Large intestine (tissue), 3 donors: ENCODE results near the gene TENM4. TPM values are rescaled to one million over a fixed set of nuclear protein-coding genes. Genes with fewer than 3 reads are reported as not detected.

Experiments
- DNase-seq, 2 donors: peaks; one replicate each; pipeline versions ENCODE4 v3.0.0 to v3.0.0-alpha.2; 2013
- H3K27ac ChIP-seq: one replicate; pipeline ENCODE4 v1.5.1; 2013; ENCODE audit warnings: low read length
- H3K27me3 ChIP-seq: 2 replicates; pipeline ENCODE4 v1.6.1; 2013; ENCODE audit warnings: low read length; ENCODE audit not compliant: control insufficient read depth, insufficient read depth
- H3K36me3 ChIP-seq: 2 replicates; pipeline ENCODE4 v1.6.1; 2013; ENCODE audit warnings: low read length; ENCODE audit not compliant: control insufficient read depth, insufficient read depth
- H3K4me1 ChIP-seq: one replicate; pipeline ENCODE4 v1.6.1; 2013; ENCODE audit warnings: low read length; ENCODE audit not compliant: control insufficient read depth, insufficient read depth
- H3K4me3 ChIP-seq: one replicate; pipeline ENCODE4 v1.5.1; 2013; ENCODE audit warnings: low read length
- H3K9me3 ChIP-seq: one replicate; pipeline ENCODE4 v1.6.1; 2013; ENCODE audit warnings: mild to moderate bottlenecking, low read depth, low read length, moderate library complexity; ENCODE audit not compliant: control insufficient read depth
- WGBS: methylation state at CpG from one replicate; pipeline ENCODE4 v1.1.5; 2013; ENCODE audit warnings: low lambda C conversion rate; ENCODE audit not compliant: insufficient coverage; 5-methylcytosine and 5-hydroxymethylcytosine counted together
- polyA plus RNA-seq: library from polyadenylated mRNA; unstranded; fragments of 120-200 nt; gene quantifications from one replicate; pipeline ENCODE4 v1.2.1, GENCODE V29; 2013

The TENM4 gene
- polyA plus RNA-seq, 1 donor, result 2.1 TPM

DNA sequence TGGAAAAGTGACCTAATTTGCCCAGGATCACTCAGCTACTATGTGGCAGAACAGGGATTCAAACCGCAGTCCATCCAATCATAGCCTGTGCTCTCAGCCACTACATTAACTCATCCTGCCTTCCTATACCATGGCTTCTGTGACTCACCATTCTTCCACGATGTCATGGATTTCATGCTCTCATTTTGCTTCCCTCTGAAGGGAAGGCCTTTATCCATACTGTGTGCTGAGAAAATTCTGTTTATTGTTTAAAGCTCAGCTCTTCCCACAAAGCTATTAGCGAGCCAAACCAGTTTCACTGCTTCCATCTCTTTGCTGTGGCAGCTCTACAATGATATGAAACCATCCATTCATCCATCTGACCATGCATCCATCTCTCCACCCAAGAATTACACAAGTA, 289.9 kb downstream of the TENM4 start:
- Histone ChIP-seq H3K27me3 (no peaks in the 10 kb centered on the region), H3K36me3 (no peaks in the 10 kb centered on the region), H3K4me1 (no peaks in the 10 kb centered on the region), H3K9me3 (no peaks in the 10 kb centered on the region), H3K4me3 (no peak overlapping the region), H3K27ac (no peak overlapping the region)
- no peak for DNase-seq
- 0% methylated on average over 1 of the region's 3 CpGs for WGBS

DNA sequence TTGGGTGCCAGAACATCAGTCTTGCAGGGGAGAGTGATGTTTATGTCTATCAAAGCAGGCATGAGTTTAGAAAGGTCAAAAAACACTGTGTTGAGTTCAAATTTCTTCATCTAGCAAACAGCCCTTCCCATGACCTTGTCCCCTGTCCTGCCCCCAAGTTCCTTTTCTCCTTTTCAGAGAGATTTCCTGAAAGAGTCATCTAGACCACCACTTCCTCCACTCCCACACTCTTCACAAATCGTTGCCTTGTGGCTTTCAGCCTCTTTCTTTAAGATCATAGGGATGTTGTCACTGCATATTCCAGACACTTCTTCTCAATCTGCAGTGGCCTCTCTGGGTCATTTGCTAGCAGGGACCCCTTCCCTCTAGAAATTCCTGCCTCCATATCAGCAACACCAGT, 290.5 kb downstream of the TENM4 start:
- H3K27me3 ChIP-seq, result no peaks in the 10 kb centered on the region
- no peak overlapping the region for H3K27ac ChIP-seq
- no peak overlapping the region for H3K4me3 ChIP-seq
- no peak for DNase-seq
- 78% methylated on average over 1 of the region's 1 CpG for WGBS
- H3K36me3 ChIP-seq, result no peaks in the 10 kb centered on the region
- H3K4me1 ChIP-seq, result no peaks in the 10 kb centered on the region
- no peaks in the 10 kb centered on the region for H3K9me3 ChIP-seq

DNA sequence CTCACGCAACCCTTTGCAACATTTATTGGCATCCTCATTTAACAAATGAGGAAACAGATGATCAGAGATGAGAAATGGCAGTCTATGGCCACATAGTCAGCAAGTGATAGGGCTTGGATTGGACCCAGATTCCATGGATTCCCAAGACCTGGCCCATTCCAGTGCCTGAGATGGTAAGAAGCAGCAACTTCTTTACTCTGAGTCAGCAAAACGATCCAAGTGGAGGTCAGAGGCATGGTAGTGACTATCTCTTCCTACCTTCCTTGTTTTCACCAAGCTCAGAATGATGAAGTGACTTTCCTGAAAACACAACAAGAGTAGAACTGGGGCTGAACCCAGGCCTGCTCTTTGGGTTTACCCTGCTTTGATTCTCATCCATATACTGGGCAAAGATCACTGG, 293.1 kb downstream of the TENM4 start:
- 100% methylated on average over 1 of the region's 2 CpGs for WGBS
- DNase-seq, result no peak
- Histone ChIP-seq H3K36me3 (no peaks in the 10 kb centered on the region), H3K27me3 (no peaks in the 10 kb centered on the region), H3K9me3 (no peaks in the 10 kb centered on the region), H3K27ac (no peak overlapping the region), H3K4me1 (no peaks in the 10 kb centered on the region), H3K4me3 (no peak overlapping the region)

DNA sequence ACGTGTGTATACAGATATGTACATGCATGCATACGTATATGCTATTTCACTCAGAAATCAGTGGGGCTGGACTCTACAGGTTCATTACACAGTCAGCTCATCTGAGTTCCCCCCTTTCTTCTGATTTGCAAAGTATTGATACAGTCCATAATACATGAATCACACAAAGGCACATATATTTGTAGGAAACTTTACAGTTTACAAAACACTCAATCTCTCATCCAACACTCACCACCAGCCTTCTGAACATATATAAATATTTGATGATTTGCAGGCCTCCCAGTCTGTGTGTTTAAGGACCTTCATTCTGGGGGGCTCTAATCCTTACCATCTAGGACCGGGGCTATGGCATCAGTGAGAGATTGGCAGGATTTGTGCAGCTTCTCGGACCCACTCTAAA, 293.8 kb downstream of the TENM4 start:
- Histone ChIP-seq H3K9me3 (no peaks in the 10 kb centered on the region), H3K4me1 (no peaks in the 10 kb centered on the region), H3K27ac (no peak overlapping the region), H3K27me3 (no peaks in the 10 kb centered on the region), H3K4me3 (no peak overlapping the region), H3K36me3 (no peaks in the 10 kb centered on the region)
- no CpG with 5 or more reads among the region's 4 CpGs for WGBS
- DNase-seq, result no peak

DNA sequence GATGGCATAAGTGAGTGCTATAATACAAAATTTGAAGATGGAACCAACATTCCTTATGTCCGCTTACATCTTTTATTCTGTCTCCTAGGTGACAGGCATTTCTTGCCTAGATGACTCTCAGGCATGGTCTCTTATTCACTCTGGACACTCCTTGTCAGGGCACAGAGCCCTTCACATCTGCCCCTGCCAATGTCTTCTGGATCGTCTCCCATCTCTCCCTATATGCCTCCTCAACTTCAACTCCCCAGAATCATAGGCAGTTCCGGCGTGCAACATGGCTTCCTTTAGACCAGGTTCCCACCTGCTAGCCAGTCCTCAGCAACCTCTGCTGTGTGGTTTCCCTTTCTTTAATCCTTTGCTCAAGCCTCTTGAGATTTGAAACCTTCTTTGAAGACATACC, 300.9 kb downstream of the TENM4 start:
- H3K4me3 ChIP-seq, result no peak overlapping the region
- no peak for DNase-seq
- H3K36me3 ChIP-seq, result no peaks in the 10 kb centered on the region
- no CpG with 5 or more reads among the region's 4 CpGs for WGBS
- H3K27ac ChIP-seq, result no peak overlapping the region
- H3K27me3 ChIP-seq, result no peaks in the 10 kb centered on the region
- no peaks in the 10 kb centered on the region for H3K4me1 ChIP-seq
- H3K9me3 ChIP-seq, result no peaks in the 10 kb centered on the region

DNA sequence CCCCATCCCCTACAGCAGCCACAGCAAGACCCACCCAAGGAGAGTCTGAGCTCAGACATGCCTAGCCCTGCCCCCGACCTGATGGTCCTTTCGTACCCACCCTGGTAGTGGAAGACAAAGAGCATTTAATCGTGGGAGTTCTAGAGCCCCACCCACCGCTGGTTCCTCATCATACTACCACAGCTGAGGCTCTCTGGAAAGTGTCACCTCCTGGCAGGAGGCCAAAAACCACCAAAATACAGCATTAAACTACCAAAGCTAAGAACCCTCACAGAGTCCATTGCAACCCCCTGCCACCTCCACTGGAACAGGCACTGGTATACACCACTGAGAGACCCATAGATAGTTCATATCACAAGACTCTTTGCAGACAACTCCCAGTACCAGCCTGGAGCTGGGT, 311.1 kb downstream of the TENM4 start:
- no peaks in the 10 kb centered on the region for H3K9me3 ChIP-seq
- H3K4me1 ChIP-seq, result no peaks in the 10 kb centered on the region
- no peaks in the 10 kb centered on the region for H3K27me3 ChIP-seq
- no CpG with 5 or more reads among the region's 4 CpGs for WGBS
- no peak overlapping the region for H3K27ac ChIP-seq
- no peaks in the 10 kb centered on the region for H3K36me3 ChIP-seq
- DNase-seq, result no peak
- no peak overlapping the region for H3K4me3 ChIP-seq

DNA sequence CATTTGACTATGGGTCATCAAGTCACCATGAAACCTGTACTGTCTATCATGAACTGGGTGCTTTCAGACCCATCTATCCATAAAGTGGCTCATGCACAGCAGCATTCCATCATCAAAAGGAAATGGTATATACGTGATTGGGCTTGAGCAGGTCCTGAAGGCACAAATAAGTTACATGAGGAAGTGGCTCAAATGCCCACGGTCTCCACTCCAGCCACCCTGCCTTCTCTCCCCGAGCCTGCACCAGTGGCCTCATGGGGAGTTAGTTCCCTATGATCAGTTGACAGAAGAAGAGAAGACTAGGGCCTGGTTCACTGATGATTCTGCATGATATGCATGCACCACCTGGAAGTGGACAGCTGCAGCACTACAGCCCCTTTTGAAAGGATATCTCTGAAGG, 312.5 kb downstream of the TENM4 start:
- DNase-seq, result no peak
- no peaks in the 10 kb centered on the region for H3K9me3 ChIP-seq
- H3K27ac ChIP-seq, result no peak overlapping the region
- H3K4me3 ChIP-seq, result no peak overlapping the region
- H3K36me3 ChIP-seq, result no peaks in the 10 kb centered on the region
- H3K4me1 ChIP-seq, result no peaks in the 10 kb centered on the region
- no peaks in the 10 kb centered on the region for H3K27me3 ChIP-seq
- WGBS, result no CpG with 5 or more reads among the region's 3 CpGs

DNA sequence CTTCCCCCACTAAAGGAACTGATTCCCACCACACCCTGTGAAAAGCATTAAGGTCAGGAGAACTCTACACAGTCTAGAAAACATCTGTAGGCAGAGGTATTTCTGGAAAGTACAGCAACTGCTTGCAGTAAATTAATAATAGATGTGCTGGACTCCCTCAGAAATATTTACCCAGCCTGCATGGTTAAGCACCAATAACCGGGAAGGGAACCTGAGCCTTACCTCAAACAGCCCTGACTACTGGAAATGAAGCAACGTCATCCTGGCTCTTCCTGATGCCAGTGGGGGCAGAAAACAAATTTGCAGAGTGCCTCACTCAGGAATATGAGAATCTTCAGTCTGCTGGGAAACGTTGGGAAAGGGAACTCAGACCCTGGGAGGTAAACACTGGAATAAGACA, 318.1 kb downstream of the TENM4 start:
- H3K36me3 ChIP-seq, result no peaks in the 10 kb centered on the region
- no peak for DNase-seq
- WGBS, result no CpG with 5 or more reads among the region's 3 CpGs
- H3K4me1 ChIP-seq, result no peaks in the 10 kb centered on the region
- H3K27me3 ChIP-seq, result no peaks in the 10 kb centered on the region
- no peak overlapping the region for H3K4me3 ChIP-seq
- H3K27ac ChIP-seq, result no peak overlapping the region
- H3K9me3 ChIP-seq, result no peaks in the 10 kb centered on the region

DNA sequence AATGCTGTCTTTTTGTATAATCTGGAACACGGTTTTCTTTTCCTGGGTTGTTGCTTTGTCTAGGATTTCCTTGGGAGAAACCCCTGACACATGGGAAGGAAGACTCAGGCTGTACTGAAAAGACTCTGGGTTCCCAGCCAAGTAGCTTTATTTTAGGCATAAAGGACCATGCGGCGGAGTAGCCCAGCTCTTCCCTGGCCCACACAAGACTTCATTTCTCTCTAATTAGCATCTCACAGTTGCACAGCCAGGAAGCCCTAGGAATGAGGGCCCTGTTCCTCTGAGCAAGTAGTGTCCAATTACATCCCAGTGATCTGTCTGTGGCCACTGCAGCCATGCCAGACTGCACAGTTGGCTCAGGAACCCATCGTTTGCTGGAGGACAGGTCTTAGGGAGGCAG, 319.5 kb downstream of the TENM4 start:
- H3K27me3 ChIP-seq, result no peaks in the 10 kb centered on the region
- H3K36me3 ChIP-seq, result no peaks in the 10 kb centered on the region
- H3K4me1 ChIP-seq, result no peaks in the 10 kb centered on the region
- no peak for DNase-seq
- no peaks in the 10 kb centered on the region for H3K9me3 ChIP-seq
- H3K27ac ChIP-seq, result no peak overlapping the region
- H3K4me3 ChIP-seq, result no peak overlapping the region
- 60% methylated on average over 1 of the region's 4 CpGs for WGBS

DNA sequence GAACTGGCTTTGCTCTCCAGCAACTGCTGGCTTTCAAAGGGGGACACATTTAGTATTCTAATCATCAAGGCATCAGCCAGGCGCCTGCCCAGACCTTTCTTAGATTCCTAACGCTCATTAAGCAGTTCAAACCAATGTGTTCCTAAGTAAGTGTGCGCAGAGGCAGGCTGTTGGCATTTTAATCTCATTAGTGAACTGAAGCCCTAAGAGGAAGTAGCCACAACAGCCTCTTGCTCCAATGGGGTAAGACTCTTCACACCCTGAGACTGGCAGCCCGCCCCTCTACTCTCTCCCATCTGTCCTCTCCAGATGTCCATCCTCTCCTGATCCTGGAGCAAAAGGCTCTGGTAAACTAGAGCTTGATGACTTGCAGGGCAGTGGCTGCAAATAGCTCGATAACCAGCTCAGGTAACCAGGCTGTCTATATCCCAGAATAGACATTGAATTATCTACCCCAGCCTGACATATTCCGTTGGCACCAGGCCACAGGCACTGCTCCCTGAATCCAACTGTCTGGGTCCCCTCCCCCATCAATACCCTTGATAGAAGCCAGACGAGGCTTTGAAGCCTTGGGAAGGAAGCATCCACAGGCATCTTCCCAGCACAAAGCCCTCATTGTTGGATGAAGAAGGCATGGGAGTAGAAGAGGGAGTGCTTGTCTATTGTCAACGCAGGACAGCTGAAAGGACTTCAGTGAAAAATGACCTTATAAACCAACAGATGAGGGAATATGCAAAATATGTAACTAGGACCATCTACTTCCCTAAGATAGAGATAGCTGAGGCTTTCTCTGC, 321.1 kb downstream of the TENM4 start:
- Histone ChIP-seq H3K27ac (no peak overlapping the region), H3K4me3 (no peak overlapping the region), H3K4me1 (no peaks in the 10 kb centered on the region), H3K36me3 (no peaks in the 10 kb centered on the region), H3K9me3 (no peaks in the 10 kb centered on the region), H3K27me3 (no peaks in the 10 kb centered on the region)
- no peak for DNase-seq
- WGBS, result no CpG with 5 or more reads among the region's 8 CpGs

DNA sequence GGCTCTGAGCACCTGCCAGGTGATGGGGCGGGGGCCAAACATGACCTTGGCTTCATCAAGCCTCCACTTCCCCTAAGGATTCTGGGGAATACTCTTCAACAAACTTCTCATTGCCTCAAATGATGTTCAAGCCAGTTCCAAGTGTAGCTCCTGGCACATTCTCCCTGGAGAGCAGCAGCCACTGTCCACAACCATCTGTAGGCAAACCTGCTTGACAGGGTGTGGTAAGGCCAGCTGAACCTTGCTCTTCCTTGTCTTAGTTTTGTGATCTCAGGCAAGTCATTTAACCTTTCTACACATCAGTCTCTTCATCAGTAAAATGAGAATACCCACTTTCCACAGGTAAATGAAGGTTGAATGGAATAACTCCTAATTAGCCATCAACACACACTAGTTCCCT, 323.3 kb downstream of the TENM4 start:
- Histone ChIP-seq H3K27me3 (no peaks in the 10 kb centered on the region), H3K36me3 (no peaks in the 10 kb centered on the region), H3K9me3 (no peaks in the 10 kb centered on the region), H3K27ac (no peak overlapping the region), H3K4me1 (no peaks in the 10 kb centered on the region), H3K4me3 (no peak overlapping the region)
- no peak for DNase-seq
- no CpG with 5 or more reads among the region's 1 CpG for WGBS
